Keratinocyte (primary cell): ENCODE data around the gene C8G.

Experiments
- EZH2 ChIP-seq: IDR thresholded peaks from one replicate; pipeline ENCODE4 v1.6.1; 2012; ENCODE audit warnings: inconsistent platforms, mild to moderate bottlenecking, low read length, moderate library complexity
- TF ChIP-seq, protein P1 (sequence below), 3 experiments: IDR thresholded peaks in 1 of 3; conservative IDR thresholded peaks in 1 of 3; optimal IDR thresholded peaks in 1 of 3; 2 replicates in 2 of 3; 3 replicates in 1 of 3; pipeline versions ENCODE3 to v1.5.1; 2011; ENCODE audit warnings: low read length in 3 of 3, mild to moderate bottlenecking in 3 of 3, moderate library complexity in 2 of 3, control low read depth in 1 of 3, inconsistent platforms in 1 of 3; ENCODE audit not compliant: insufficient read depth in 2 of 3; ENCODE audit errors: extremely low read depth in 1 of 3

DNA sequence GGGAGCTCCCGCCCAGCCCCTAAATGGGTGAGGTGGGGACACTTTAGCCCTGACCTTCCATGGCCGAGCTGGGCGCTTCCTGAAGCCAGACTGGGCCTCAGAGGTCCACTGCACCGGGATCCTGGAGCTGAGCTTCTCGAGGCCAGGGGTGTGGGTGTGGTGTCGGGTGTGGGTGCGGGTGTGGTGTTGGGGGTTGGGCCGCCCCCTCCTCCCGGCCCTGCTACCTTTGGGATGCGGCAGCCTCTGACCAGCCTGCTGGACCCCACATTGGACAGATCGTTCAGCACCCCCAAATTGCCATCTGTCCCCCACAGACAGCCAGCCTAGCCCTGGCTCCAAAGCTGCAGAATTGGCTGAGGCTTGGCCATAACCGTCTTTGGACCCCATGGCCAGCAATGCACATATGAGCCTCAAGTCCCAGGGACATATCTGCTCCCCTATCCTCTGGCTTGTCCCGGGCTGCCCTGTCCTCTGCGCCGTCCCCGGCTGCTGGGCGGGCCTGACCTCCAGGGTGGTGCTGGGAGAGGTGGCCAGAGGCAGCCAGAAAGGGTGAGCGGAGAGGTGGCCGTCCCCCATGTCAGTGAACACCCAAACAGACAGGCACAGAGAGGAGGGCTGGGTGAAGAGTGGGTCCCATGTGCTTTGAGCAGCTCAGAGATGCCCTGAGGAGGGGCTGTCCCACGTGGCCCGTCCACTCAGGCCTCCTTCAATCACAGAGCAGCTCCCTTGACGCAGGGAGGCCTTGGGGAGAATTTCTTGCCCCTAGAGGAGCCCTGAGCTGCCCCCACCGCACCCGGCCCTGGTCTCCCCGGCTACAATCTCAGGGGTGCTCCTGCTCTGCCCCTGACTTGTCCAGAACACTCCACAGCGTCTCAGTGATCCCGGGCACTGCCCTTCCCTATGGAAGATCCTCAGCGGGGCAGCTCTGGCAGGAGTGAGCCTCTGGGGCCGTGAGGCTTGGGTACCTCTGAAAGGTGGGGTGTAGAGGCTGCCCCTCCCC, 28.9 kb downstream of the C8G start:
- TF ChIP-seq, protein P1, sequence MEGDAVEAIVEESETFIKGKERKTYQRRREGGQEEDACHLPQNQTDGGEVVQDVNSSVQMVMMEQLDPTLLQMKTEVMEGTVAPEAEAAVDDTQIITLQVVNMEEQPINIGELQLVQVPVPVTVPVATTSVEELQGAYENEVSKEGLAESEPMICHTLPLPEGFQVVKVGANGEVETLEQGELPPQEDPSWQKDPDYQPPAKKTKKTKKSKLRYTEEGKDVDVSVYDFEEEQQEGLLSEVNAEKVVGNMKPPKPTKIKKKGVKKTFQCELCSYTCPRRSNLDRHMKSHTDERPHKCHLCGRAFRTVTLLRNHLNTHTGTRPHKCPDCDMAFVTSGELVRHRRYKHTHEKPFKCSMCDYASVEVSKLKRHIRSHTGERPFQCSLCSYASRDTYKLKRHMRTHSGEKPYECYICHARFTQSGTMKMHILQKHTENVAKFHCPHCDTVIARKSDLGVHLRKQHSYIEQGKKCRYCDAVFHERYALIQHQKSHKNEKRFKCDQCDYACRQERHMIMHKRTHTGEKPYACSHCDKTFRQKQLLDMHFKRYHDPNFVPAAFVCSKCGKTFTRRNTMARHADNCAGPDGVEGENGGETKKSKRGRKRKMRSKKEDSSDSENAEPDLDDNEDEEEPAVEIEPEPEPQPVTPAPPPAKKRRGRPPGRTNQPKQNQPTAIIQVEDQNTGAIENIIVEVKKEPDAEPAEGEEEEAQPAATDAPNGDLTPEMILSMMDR (optimal IDR thresholded peaks at IDR 0.05 in 1 of 3, IDR thresholded peaks at IDR 0.05 in 1 of 3, conservative IDR thresholded peaks at IDR 0.05 in 1 of 3; ENCODE audit: extremely low read depth in 1 of 3, insufficient read depth in 2 of 3, low read length in 3 of 3): no peak
- TF ChIP-seq EZH2: no peak
